HCEC 1CT (cell line): Measurements from ENCODE around the gene TRAPPC2.
"Not testable (repeated sequence)": the region's sequence is repeated elsewhere in the genome, so short reads cannot be mapped to it uniquely, and the experiment has no call there.

Source experiments
- DNase-seq: peaks from one replicate; pipeline ENCODE4 v3.0.0-alpha.2; 2017

The TRAPPC2 gene

DNA sequence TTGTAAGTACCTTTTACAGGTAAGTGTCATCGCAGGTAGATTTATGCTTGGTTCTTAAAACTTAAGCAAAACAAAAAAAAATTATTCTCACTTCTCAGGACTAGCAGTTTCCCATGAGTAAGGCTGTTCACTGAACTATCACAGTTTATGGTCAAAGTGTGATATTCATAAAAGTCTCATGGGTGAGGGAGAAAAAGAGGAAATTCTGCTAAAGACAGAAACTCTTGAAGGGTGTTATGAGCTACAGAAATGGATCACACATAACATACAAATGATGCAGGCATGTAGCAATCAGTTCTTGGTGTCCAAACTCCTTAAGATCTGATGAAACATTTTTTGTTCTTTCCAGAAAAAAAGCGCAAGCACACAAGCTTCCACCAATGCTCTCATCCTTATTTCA, 37.0 kb downstream of the TRAPPC2 start:
- DNase-seq = no peak

DNA sequence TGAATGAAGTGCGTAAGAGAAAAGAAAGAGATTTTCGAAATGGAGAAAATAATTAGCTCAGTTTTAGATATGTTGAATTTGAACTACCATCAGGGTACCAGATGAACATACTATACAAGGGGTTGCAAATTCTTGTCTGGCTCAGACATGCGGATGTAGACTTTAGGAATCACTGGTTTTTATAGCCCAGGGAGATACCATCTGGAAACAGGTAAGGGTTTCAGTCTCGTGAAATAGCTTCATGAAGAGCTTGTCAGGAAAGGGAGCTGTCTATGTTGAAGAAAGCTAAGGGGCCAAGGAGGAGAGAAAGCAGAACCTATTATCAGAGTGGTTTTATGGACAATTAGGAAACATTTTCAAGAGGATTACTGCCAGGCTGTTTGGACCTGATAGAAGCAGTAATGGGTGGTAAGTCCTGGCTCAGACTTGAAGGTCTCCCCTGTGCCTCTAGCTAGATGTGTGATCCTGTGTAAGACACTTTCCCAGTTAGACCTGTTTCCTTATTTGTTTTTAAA, 38.8 kb downstream of the TRAPPC2 start:
- no peak for DNase-seq

DNA sequence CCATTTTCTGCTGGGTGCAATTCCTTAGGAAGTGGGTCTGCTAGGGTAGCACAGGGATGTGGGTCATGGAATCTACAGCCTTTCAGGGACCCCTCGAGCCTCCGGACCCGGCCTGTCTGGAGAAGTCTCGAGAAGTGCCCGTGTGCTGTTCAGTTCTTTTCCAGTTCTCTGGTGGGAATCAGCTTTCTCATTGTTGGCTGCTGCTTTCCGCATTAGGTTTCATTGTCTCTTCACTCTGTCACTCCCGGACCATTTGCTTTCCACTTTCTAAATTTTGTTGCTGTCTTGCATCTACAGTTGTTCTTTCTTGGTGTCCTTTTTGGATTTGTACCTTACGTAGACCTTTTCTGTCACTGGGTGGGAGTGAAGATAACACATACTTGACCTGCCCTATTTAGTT, 39.4 kb downstream of the TRAPPC2 start:
- no peak for DNase-seq

DNA sequence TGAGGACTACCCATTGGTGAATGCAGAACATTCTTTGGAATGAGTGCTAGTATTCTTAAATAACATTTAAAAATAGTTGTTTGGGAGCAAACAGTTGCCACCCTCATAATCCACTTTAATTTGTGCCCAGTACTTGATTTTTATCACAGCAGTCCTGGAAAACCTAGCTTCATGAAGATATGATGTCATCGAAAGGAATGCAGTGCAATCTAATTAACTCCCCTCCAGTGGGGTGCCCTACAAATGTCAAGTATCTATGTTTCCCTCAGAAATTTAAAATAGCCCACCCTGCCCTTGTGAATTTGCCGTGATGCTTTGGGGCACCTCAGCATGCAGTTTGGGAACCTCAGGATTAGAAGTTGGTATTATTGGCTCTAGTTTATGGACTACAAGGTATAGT, 40.1 kb downstream of the TRAPPC2 start:
- no peak for DNase-seq

DNA sequence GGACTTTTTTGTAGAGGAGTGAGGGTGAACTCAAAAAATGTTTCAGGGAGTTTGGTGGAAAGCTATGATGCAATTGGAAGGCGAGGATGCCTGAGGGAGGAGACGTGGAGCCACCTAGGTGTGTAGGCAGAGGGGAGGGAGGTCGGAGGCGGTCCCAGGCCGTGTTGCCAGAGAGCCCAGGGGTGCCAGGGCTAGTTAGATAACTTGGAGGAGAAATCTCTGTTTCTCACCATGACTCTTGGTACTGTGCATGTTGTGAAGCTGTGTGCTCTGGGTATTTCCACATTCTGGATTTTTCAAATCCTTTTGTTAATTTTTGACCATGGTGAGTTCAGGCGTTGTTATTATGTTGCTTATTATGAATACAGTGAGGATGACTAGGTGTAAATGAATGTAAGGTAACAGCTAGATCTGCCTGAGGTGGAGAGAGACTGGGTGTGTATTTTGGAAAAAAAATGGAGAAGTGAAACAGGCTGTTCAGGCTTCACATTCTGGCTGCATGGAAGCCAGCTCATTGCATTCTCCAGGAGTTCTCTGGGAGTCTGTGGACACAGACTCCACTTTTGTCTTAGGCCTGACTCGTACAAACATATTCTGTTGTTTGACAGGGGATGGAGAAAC, 41.0 kb downstream of the TRAPPC2 start:
- DNase-seq = no peak

DNA sequence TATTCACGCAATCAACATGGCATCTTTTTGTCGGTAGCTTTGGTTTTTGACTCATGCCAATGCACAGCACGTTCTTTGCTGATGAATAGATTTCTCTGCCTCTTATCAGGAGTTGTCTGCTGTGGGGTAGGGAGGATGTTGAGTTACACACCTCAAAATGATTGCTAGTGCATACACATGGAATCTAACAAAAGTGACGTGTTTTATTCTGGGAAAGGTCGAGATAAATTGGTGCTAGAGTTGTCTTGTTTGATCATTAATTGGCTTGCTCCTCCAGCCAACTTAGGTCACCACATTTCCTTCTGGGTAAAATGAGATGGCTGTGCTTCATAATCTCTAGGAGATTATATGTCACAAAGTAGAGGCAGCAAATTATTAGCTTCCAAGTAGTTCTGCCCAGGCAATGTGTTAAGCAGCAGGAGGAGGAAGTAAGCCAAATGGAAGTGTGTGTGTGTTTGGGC, 41.6 kb downstream of the TRAPPC2 start:
- no peak for DNase-seq

DNA sequence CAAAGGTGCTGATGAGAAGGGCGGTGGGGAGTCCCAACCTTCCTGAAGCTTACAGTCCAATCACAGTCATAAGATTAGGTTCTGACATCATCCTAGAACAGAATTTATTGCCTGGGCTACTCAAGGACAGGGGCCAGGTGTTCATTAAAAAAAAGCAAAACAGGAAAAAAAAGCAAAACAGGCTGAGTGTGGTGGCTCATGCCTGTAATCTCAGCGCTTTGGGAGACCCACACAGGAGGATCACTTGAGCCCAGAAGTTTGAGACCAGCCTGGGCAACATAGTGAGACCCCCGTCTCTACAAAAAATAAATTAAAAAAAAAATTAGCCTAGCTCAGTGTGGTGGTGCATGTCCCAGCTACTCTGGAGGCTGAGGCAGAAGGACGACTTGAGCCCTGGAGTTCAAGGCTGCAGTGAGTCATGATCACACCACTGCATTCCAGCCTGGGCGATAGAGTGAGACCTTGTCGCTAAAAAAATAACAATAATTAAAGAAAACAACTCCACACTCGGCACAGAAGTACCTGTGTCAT, 42.5 kb downstream of the TRAPPC2 start:
- DNase-seq = no peak

DNA sequence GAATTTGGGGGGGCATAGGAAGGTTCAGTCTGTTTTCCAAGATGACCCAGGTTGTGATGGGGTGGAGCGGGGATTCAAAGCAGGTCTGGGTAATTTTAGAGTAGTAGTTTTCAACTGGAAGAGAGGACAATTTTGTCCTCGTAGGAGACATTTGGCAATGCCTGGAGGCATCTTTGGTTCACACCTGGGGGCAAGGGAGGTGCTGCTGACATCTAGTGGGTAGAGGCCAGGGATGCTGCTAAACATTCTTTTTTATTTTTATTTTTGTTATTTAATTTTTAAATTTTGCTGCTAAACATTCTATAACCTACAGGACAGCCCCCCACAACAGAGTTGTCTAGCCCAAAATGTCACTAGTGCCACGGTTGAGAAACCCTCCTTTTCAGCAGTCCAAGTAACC, 43.6 kb downstream of the TRAPPC2 start:
- DNase-seq = no peak

DNA sequence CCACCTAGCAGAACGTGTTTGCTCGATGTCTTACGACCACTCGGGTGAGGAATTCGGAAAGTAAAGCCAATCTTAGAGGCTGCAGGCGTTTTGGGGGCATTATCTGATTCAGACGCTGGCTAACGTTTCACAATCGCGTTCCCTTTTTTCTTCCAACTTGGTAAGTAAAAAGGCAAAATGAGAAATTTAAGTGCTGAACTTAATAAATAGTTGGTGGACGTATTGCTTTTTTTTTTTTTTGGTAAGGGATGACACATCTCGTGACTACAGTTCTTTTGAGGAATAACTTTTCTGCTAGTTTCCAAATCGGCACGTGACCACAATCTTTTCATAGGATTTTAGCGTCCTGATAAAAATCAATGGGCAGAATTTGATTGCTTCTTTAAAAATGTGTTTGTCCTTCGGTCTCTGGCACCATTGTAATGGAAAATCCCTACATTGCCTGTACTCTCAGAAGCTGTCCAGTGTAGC, 44.6 kb downstream of the TRAPPC2 start:
- DNase-seq = peak; percentile 9

DNA sequence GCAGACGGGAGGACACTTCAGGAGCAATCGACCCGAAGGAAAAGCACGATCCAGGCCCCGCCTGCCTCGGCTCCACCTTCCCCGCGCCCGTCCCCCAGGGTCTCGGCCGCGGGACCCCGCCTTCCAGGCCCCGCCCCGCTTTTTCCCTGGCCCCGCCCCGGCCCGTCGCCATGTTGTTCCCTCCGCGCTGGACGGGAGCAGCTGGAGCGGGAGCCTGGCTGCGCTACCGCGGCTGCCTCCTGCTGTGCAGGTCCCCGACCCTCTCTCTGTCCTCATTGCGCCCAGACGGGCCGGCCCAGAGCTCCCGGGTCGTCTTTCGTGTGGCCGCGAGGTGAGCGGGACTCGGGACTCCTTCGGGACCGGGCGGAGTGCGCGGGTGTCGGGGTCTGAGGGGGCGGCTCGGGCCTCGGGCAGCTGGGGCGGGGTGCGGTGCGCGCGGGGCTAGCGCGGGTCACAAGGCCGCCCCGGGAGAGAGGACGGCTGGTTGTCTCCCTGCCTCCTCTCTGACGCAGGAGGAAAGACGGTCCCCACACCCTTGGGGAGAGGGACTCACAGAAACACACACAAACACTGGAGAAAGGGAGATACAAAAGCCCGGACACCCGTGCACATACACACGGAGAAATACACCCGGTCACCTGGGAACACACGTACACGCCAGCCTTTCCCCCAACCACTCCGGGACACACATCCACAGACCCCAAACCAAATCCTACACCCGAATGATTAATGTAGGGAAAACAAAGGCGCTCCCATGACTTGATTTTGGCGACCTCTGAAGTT, 45.3 kb downstream of the TRAPPC2 start, which contains the start of gene RAB9A:
Gene RAB9A, plus strand, starts transcription at position 171 of the 783 bp plus-strand sequence. CDS start 19,619 bp downstream, outside the sequence.
- peak; percentile 67 for DNase-seq

DNA sequence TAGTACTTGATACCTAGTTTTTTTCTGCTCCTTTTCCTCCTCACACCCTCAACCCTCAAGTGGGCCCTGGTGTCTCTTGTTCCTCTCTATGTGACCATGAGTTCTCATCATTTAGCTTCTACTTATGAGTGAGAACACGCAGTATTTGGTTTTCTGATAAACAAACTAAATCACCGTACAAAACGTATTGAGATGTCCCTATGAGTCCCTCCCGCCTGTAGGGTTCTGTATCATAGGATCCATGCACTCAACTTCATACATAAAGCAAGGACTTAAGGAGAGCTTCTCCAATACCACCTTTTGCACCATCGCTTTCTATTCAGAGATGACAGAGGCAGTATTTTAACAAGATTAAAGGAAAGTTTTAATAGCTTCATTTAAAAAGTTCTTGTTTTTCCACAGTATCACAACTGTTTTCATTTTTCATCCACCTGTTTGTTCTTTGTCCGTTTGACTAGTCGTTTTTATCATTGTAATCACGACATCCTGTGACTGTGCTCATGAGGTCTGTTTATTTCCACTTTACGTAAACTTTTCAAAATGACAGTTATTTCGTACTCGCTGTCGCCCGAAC, 45.9 kb downstream of the TRAPPC2 start:
- no peak for DNase-seq

DNA sequence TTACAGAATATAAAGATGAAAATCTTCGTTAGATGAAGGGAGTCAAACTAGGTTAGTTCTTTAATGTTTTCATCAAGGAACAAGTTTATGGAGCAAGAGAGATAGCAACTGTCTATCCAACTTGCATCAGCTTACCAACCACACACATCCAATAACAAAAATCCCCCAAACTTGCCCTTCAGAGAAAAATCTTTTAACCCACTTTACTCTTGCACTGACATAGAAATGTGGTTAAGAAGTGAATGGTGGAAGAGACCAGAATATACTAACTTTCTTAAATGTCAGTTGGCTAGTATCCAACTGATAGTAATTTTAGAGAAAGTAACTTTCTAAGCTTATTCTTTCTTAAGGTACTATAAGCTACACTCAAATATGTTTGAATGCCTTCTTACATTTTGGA, 47.2 kb downstream of the TRAPPC2 start:
- no peak for DNase-seq

DNA sequence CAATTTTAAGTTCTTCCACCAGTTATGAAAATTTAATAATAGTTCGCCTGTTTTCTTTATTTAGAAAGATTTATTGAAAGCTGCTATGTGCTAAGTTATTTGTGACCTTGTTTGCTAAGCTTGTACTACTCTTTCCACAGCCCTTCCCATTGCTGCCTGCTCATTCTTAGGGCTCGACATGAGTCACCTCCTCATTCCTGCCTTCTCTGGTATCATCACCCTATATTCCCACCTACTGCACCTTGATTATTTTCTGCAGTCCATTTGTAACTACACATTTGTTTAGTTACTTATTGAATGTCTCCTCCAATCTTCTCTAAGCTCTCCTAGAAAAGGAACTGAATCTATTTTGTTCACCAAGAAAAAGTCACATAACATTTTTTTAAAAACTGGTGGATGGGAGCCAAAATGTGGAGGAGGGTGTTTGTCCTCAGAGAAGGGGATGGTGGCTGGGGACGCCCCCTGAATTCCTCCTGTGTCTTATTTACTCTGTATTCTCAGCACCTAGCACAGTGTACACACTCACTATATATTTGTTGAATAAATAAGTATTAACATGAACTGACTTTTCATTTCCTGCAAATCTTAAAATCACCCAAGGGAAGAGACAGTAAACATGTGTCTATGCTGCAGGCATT, 49.2 kb downstream of the TRAPPC2 start:
- DNase-seq = peak; percentile 41

DNA sequence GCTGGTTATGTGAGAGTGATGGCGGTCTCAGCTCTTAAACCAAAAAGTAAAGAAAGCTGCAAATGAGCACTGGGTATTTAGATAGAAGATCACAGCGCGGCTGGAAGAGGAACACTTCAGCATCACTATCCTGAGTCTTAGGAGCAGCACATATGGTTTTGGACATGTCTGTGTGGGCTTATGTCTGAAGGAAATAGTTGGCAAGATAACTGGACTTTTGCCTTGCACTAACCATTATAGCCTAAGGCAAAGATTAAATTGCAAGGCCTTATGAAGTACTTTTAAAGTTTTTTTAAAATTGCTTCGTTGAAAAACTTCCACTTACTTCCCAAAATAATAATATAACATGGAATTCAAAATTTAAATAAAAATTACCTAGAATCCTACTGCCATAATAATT, 50.1 kb downstream of the TRAPPC2 start:
- DNase-seq = no peak

DNA sequence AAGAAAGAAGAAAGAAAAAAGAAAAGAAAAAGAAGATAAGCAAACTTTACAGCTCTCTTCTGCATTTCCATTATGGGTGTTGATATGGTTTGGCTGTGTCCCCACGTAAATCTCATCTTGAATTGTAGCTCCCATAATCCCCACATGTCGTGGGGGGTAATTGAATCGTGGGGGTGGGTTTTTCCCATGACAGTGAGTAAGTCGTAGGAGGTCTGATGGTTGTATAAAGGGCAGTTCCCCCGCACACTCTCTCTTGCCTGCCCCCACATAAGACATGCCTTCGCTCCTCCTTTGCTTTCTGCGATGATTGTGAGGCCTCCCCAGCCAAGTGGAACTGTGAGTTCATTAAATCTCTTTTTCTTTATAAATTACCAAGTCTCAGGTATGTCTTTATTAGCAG, 52.8 kb downstream of the TRAPPC2 start:
- no peak for DNase-seq

DNA sequence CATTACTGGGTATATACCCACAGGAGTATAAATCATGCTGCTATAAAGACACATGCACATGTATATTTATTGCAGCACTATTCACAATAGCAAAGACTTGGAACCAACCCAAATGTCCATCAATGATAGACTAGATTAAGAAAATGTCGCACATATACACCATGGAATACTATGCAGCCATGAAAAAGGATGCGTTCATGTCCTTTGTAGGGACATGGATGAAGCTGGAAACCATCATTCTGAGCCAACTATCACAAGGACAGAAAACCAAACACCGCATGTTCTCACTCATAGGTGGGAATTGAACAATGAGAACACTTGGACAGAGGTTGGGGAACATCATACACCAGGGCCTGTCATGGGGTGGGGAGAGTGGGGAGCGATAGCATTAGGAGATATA, 54.7 kb downstream of the TRAPPC2 start:
- DNase-seq = not testable (repeated sequence)

DNA sequence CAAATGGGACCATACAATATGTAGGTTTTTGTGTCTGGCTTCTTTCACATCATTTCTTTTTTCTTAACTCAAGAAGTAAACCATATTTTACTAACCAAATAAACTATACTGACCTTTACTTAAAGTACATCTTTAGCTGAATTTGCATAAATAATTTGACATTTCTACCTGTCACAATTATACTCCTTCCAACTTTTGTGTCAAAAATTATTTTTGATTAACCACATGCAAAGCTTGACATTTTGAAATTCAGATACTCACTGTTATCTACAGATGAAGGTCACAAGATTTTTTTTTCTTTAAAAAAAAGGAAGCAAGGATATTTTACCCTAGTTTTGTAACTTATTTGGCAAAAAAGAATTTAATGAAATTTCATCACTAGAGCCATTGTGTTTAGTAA, 57.5 kb downstream of the TRAPPC2 start:
- DNase-seq = no peak

DNA sequence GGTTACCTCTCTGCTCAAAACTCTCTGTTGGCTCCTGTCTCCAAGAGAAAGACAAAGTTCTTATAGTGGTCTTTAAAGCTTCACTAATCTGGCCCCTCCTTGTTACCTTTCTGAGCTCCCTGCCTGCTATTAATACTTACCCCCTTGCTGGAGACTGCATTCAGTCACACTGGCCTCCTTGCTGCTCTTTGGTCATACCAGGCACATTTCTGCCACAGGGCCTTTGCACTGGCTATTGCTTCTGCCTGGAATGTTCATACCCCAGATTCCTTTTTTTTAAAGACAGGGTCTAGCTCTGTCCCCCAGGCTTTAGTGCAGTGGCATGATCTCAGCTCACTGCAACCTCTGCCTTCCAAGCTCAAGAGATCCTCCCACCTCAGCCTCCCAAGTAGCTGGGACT, 61.4 kb downstream of the TRAPPC2 start:
- DNase-seq = no peak

DNA sequence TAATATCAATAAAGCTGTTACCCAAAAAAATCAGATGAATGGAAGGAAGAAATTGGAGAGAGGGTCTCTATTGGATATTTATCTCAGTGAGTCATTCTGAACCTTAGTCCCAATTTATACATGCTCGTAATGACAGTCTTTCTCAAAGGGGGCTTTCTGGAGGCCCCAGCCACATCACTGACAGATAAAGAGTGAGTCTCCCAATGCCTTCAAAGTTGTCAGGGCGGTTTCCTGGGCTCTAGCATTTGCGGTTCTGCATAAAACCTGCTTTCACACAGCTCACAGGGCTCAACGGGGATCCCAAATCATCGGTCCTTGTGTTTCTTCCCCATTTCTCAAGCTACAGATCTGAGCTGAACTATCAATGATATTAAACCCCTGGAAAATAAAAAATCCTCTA, 64.2 kb downstream of the TRAPPC2 start:
- no peak for DNase-seq

DNA sequence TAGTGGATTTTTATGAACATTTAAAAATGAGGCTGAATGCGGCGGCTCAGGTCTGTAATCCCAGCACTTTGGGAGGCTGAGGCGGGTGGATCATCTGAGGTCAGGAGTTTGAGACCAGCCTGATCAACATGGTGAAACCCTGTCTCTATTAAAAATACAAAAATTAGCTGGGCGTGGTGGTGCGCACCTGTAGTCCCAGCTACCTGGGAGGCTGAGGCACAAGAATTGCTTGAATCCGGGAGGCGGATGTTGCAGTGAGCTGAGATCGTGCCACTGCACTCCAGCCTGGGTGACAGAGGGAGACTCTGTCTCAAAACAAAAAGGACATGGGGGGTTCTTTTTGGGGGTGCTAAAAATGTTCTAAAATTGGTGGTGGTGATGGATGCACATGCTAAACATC, 64.7 kb downstream of the TRAPPC2 start:
- not testable (repeated sequence) for DNase-seq

DNA sequence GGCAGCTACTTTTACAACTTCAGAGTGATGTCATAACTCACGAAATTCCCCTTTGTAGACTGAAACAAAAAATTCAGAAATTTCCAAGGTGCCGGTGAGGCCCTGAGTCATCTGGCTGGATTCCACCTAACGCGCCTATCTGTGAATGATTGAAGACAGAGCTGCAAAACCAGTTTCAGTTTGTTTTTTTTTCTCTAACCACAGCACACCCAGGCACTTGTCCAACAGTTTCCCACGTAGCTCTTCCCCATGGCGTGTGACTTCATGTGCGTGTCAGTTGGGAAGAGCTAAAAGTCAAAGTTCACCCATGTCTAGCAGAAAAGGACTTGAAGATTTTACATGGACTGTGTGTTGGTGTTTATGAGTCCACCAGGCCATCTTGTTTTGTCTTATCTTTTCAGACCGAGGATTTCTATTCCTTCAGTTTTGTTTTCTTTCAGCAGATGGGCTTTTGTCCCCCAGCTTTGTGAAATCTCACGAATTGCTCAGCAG, 65.1 kb downstream of the TRAPPC2 start:
- peak; percentile 84 for DNase-seq

DNA sequence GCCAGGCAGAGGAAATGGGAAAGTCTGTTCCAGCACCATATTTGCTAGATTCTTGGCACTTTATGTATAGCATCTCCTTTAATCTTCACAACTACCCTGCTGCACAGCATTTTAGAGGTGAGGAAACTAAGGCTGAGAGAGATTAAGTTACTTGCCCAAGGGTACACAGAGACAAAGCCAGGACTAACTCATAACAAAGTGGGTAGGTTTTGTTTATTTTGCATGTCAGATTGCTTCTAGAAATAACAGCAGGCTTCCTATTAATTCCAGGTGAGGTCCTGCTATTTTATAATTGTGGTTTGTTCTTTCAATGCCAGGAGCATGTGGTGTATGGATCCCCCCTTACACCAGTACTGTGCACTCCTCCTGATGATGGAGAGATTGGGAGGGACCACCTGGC, 66.5 kb downstream of the TRAPPC2 start:
- DNase-seq = no peak

DNA sequence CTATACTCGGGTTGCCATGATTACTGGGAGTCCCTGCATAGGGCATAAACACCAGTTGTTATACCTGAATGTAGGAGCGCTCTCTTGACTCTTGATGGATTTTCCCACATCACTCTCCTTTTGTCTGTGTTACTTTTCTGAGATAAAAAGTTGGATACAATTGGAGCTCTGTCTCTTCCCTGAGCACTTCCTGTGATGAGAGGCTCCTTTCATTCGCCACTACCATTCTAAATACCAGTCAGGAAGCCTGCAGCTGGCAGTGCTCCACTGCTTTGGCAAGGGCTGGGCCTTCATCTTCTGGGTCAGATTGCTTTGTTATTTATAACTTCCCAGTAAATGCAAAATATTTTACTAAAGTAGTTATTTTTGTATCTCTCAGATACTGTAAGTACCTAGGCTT, 67.6 kb downstream of the TRAPPC2 start:
- DNase-seq = no peak
